Effector CD8-positive, alpha-beta T cell (primary cell): ENCODE results near the gene ARHGAP6.
"Not testable (repeated sequence)": the region's sequence is repeated elsewhere in the genome, so short reads cannot be mapped to it uniquely, and the experiment has no call there.

Source experiments
- DNase-seq: peaks from one replicate; lab custom pipeline; 2025; lab: John Stamatoyannopoulos, UW

Gene ARHGAP6

GRCh38 chrX:11648705-11649519 is 16.8 kb downstream of the ARHGAP6 start:
- DNase-seq = no peak

DNA sequence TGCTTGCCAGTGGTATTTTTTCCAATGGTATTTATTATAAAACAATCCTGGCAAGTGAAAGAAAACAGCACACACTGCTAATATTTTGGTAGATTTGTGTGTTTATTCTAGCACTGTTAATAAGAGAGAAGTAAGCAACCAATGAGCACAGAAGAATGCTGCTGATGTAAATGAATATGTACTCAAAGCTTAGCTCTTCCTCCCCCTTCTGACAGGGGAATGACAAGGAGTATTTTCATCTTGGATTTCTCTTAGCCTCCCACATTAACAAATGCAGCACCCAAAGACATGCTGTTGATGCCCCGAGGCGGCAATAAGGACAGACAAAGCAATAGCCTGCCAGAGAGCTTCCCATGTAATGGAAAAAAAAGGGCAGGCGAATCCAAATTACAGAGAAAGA is 18.6 kb downstream of the ARHGAP6 start:
- no peak for DNase-seq

DNA sequence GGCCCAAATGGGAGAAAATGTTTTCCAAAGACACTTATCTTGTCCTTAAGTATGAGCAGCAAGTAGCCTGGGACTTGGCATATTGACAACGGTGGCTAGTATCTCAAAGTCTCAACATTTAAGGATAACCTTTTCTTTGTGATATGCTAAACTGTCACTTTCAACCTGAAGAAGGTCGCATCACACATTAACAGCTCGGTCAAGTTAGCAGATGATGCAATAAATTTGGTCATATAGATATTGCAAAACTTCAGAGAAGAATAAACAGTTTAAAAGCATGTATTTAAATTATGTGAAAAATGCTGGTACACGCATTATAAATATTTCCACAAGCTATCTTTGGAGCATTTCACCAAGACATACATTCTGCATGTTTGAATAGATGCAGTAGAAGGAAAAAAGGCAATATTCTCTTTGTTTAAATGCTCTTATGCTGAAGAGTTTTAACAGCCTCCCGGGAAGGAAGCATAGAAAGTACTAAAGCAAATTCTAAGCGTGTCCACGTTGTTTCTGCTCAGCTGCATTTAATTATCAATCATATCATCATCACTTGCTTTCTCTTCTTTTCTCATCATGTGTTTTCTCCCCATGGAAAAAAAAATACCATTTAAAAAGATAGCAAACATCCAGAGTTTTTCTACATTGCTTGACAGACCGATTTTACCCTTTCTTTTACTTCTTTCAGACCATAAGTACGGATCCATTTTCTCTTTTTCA is 24.2 kb downstream of the ARHGAP6 start:
- no peak for DNase-seq

DNA sequence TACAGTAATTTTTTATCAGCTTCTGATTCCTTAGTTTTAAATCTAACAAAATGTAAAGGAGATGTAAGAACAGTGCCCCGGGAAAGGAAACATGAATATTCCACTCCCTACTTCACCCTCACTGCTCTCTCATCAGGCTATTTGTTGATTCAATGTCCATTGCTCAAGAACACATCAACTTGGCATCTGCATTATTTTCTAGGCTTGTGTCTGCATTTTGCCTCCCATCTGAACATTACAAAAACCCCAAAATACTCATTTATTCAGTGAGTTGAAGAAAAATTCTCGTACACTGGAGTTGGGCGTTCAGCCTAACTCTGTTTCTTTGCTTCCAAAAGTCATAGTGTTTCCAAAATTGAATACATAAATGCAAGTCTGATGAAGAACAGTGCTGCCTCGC is 25.6 kb downstream of the ARHGAP6 start:
- no peak for DNase-seq

DNA sequence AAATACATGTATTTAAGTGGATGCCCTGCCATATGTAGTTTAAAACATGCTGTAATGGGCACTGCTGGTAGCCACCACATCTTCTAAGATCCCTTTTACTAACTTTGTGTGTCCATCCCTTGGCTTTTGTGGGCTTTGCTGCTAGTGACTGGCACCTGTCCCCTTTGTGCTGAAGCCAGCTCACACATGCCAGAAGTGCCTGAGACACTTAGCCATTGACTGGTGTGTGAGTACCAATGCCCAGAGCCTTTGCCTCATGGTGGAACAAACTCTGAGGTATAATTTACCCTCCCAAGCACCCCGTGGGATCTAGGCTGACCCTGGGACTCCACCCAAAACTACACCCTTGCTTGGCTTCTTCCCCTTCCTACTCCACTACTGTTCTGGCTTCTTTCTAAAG is 33.0 kb downstream of the ARHGAP6 start:
- DNase-seq = no peak

DNA sequence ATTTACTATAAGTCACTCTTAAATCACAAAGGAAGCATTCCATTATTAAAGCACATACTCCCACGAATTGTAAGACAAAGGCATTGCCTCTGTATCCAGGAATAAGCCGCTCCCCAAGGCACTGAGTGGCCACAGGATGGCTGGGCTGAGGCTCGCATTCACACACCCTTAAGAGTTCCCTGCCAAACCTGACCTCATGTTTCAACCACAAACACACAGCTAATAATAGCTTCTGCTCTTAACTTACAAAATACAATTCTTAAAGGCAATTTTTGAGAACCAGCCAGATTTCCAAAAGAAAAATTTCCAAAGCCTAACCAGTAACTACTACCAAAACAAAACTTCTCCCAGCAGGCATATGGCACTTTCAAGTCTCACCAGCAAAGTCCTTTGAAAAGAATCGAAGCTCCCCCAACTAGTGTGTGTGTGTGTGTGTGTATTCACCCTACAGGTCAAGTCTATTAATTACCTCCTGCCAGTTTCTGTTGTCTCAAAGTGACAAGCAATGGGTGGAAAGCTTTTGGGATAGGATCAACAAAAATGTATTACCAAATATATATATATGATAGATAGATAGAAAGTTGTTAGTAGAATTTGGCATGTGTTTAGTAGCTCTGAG is 36.0 kb downstream of the ARHGAP6 start:
- no peak for DNase-seq

DNA sequence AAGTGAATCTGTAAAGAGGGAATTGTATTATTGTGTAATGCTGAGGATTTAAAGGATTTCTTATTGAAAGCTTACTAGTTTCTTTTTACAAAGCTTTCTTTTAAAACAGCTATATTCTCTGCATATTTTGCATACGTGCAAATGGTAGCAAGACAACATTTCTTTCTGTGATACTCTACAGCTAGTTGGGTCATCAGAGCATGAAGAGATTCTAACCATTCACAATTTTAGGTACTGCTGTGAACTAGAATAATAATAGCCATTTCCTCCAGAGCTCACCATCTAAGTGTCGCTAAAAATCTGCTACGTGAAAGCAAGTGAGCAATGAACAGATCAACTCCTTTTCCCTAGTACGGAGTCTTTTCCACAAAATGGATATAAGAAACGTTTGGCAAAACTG is 37.3 kb downstream of the ARHGAP6 start:
- no peak for DNase-seq

- DNase-seq = no peak
Measured at GRCh38 chrX:11626351-11626750, 39.4 kb downstream of the ARHGAP6 start.

DNA sequence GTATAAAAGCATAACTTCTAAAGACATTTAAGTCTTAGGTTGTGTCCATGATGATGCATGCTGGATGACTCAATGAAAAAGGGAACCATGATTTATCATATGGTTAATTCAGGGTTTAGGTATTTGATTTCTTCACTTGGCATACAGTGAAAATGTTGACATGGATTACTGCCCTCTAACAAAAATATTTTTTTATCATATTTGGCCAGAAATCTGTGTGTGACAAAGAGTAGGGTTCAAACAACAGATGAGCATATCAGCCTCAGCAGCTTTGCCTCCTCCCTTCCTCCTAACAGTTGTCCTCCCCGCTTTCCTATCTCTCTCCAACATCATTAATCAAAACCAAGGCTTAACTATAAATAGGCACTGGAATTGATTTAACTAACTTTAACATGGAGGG is 46.3 kb downstream of the ARHGAP6 start:
- no peak for DNase-seq

DNA sequence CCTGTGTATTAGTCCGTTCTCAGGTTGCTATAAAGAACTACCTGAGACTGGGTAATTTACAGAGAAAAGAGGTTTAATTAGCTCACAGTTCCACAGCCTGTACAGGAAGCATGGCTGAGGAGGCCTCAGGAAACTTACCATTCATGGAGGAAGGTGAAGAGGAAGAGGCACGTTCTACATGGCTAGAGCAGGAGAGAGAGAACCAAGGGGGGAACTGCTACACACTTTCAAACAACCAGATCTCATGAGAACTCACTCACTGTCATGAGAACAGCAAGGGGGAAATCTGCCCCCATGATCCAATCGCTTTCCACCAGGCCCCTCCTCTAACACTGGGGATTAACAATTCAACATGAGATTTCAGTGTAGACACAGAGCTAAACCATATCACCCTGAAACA is 51.5 kb downstream of the ARHGAP6 start:
- DNase-seq = not testable (repeated sequence)

GRCh38 chrX:11611965-11612364 is 53.8 kb downstream of the ARHGAP6 start:
- DNase-seq = no peak

DNA sequence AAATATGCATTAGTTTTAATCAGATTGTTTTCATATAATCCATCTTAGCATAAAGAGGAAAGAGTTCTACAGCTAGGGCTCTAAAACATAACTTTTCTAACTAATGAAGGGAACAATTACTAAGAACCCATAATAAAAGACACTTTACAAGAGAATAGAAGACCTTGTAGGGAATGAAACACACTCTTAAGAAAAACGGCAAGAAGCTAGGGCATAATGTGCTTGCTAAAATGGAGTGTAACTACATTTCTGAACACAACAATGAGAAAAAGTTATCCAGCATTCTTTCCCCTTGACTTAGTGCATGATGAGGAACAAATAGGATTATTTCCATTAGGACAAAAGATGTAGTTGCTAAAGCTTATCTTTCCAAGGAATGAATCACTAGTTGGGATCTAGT is 54.6 kb downstream of the ARHGAP6 start:
- DNase-seq = no peak

DNA sequence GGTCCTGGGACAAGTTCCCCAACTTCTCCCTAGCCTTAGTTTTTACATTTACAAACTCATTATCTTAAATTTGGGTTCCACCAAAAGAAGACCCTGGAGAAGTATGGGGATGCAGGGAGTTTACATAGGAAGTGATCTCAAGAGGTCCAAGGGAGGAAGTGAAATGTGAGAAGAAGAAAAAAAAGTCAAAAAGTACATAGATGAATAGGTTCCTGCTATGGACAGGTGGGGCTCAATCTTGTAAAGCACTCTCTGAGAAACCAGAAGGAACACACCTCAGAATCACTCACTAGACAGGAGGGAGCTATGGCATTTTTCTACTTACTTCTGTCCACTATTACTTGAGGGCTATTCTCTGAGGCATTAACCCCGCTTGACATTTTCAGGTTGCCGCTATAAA is 56.6 kb downstream of the ARHGAP6 start:
- no peak for DNase-seq

DNA sequence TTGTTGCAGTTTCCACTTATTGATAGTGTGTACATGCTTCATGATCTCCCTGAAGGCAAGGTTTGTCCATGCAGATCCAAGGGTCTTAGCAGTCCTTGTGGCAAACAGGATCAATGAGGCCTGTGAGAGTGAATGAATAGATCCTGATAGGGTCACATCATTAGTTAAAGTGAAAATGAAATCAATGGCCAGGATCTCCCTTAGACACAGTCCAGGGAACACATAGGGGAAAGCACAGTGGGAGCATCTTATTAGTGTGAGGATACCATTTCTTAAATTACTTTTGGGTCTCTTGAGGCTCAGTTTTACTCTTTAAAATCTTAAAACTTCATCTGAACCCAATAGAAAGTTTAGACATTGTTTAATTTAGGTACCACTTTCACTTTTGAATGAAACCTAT is 59.3 kb downstream of the ARHGAP6 start:
- no peak for DNase-seq

- DNase-seq = no peak
Measured at GRCh38 chrX:11600578-11600977, 65.1 kb downstream of the ARHGAP6 start.

DNA sequence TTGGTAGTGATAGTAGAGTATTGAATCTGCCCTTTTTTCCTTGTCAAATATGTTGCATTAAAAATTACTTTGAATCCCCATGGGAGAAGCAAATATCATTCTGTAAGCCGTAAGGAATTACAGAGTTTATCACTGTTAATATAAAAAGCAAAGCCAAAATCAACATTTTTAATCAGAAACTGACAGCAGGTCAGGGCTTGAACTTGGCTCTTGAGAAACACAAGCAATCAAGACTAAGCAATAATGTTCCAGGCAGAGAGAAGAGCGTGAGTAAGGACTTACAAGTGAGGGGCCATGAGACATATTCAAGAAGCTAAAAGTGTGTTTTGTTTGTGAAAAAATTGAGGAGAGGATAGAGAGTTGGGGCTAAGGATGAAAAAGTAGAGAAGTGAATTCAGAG is 68.2 kb downstream of the ARHGAP6 start:
- DNase-seq = no peak

- DNase-seq = no peak
Measured at GRCh38 chrX:11591723-11592346, 73.9 kb downstream of the ARHGAP6 start.

- no peak for DNase-seq
Measured at GRCh38 chrX:11589641-11590040, 76.1 kb downstream of the ARHGAP6 start.

DNA sequence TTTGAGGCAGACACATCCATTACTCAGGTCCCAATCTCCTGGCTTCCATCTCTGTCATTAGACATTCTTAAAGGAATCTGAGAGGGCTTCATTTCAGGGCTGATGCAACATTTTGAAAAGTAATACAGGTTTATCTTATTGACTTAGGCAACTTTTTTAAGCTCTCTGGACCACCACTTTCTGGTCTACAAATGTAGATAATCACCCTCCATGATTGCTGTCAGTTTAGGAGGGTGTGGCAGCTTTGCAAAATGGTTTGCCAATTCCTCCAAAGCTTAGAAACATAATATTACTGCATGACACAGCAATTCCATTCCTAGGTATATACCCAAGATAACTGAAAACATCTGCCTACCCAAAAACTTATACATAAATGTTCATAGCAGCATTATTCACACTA is 77.6 kb downstream of the ARHGAP6 start:
- DNase-seq = no peak

- no peak for DNase-seq
Measured at GRCh38 chrX:11585174-11585573, 80.5 kb downstream of the ARHGAP6 start.

- DNase-seq = no peak
Measured at GRCh38 chrX:11580789-11581188, 84.9 kb downstream of the ARHGAP6 start.
